GM18502 (cell line): ENCODE data around the gene GLB1L2.

ENCODE experiments used
- ATAC-seq: cut with Tn5 transposase; IDR thresholded peaks from one replicate; pipeline ENCODE4 v1.9.1; 2021; ENCODE audit warnings: mild to moderate bottlenecking; ENCODE audit not compliant: unreplicated experiment, poor library complexity

Gene GLB1L2

DNA sequence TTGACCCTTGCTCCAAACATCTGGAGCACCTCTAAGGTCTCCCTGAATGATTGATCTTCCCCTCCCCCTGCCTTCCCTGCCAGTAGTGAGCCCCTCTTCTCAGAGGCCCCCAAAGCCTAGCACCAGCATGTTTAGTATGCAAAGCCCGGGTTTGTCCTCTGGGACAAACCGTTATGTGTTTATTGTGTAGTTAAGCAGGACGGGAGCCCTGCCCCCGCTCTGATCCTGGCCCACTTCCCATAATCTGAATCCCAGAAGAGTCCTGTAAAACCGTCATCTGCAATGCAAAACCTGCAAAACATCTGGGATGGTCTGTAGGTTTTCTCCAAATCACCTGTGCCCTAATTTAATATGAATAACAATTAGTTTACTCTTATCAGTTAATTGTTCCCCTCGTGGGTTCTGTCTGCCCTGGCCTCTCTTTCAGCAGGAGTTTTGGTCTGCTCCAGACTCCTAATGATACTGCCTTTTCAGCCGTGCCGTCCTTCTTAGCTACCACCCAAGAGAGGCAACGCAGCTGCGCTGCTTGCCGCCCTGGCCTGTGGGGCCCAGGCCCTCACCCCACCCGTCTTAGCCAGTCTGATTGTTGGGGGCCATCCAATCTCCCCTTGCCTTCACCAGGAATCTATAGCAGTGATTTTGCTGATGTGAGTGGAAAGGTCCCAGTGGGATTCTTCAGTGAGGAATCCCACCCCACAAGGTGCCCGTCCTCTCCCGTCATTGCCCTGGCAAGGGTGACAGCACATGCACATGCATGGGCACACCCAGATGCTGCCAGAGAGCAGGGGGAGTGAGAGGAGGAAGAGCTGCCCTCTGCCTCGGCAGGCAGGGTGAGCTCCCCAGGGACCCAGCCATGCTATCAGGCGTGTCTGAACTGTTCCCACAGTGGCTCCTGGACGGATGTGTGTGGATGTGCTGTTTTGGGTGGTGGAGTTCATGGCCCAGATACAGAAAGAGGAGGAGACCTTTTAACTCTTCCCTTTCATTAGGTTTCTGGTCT, 83.3 kb downstream of the GLB1L2 start:
- no peak for ATAC-seq

DNA sequence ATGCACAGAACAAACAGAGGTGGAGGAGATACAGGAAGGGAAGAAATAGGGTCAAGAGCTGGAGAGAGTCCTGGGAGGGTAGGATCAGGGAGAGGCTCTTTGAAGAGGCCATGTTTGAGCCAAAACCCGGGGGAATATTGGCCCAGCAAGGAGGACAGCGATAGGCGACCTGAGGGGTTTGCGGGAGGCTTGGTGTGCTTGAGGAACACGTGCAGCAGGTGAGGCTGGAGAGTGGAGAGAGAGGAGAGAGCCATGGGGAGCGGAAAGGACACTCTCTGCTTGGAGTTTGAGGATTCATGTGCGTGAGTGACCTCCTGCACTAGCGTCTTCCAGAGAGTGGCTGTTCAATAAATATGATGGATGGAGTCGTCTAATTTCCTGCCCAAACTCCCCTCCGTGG, 84.9 kb downstream of the GLB1L2 start:
- ATAC-seq: no peak

GRCh38 chr11:134417871-134418840, 86.4 kb downstream of the GLB1L2 start:
- no peak for ATAC-seq

GRCh38 chr11:134423106-134423505, 91.3 kb downstream of the GLB1L2 start:
- no peak for ATAC-seq

GRCh38 chr11:134425413-134425812, 93.6 kb downstream of the GLB1L2 start:
- no peak for ATAC-seq
